Right cardiac atrium (tissue), 5 donors: ENCODE measurements around the gene ZNF787. TPM values are rescaled to one million over a fixed set of nuclear protein-coding genes. Genes with fewer than 3 reads are reported as not detected.
"Not testable (repeated sequence)": the region's sequence is repeated elsewhere in the genome, so short reads cannot be mapped to it uniquely, and the experiment has no call there.

Source experiments
- ATAC-seq, 2 donors: fragments of 200-7000 bp; cut with Tn5 transposase; one replicate each; pipeline versions ENCODE4 v1.8.0 to v1.9.1; 2020; ENCODE audit warnings: moderate library complexity in 2 of 2, mild to moderate bottlenecking in 1 of 2
- DNase-seq, 3 donors: peaks; one replicate each; pipeline ENCODE4 v3.0.0-alpha.2; 2020
- H3K27ac ChIP-seq: one replicate; pipeline ENCODE4 v1.5.1; 2013; ENCODE audit warnings: mild to moderate bottlenecking, low read length, control low read depth, moderate library complexity
- H3K27me3 ChIP-seq: one replicate; pipeline ENCODE4 v1.6.1; 2013; ENCODE audit not compliant: control insufficient read depth, insufficient read depth
- H3K4me1 ChIP-seq: one replicate; pipeline ENCODE4 v1.6.1; 2013; ENCODE audit warnings: low read length; ENCODE audit not compliant: control insufficient read depth, insufficient read depth
- H3K4me3 ChIP-seq: one replicate; pipeline ENCODE4 v1.5.1; 2013; ENCODE audit warnings: low read length, control low read depth
- H3K9me3 ChIP-seq: one replicate; pipeline ENCODE4 v1.6.1; 2013; ENCODE audit warnings: low read length; ENCODE audit not compliant: control insufficient read depth
- WGBS: extraction: QIAGEN DNeasy Blood & Tissue Kit; methylation state at CpG from one replicate; pipeline ENCODE4 v1.1.7; 2013; 5-methylcytosine and 5-hydroxymethylcytosine counted together
- intact Hi-C, 4 donors: fragments of 100-400 bp; cut with DNase I; formaldehyde crosslinking; loops; one replicate each; pipeline versions ENCODE4 v1.11.0 to v1.14.0; 2022 to 2023
- polyA plus RNA-seq: library from polyadenylated mRNA; stranded (reverse); fragments of 200-250 nt; gene quantifications from one replicate; pipeline ENCODE4 v1.2.3, GENCODE V29; 2013
- total RNA-seq, 4 donors: library from RNA; stranded (reverse); fragmentation: NEBNext Ultra II Directional; extraction: Animal tissue kit (Norgen Biotek cat#: 25700); gene quantifications; one replicate each; pipeline ENCODE4 v1.2.1, GENCODE V29; 2021
- donor health status: healthy with polysubstance abuse.
- donor health status: DM: no; HTN: yes; CAD: no.
- donor health status: DM: no; HTN: no; CAD: no.
- donor health status: DM: no; HTN: yes; CAD: no; lungs with severe emphysema.
- donor health status: DM: yes; HTN: yes; CAD: no.

The ZNF787 gene
- total and polyA plus RNA-seq, 5 donors: 22.0 to 29.2 (median 25.4) TPM

DNA sequence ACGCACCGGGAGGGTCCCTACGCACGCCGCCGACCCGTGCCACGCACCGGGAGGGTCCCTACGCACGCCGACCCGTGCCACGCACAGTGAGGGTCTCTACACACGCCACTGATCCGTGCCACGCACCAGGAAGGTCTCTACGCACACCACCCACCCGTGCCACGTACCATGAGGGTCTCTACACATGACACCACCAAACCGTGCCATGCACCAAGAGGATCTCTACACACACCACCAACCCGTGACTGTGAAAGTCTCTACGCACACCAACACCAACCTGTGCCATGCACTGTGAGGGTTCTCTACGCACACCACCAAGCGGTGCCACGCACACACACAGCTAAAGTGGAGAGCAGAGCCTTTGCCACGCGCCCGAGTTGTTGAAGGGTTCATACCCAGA is 16.7 kb downstream of the ZNF787 start:
- no peak for DNase-seq
- H3K4me3 ChIP-seq: no peak overlapping the region
- intact Hi-C loops: loop anchor here in 1 of 4 donors (10.0 kb wide), 1 partner anchor 50 kb away; no protein-coding TSS in a partner anchor
- H3K4me1 ChIP-seq: peaks cover 16% of the 10 kb centered on the region
- no peak for ATAC-seq
- no peak overlapping the region for H3K27ac ChIP-seq
- 96% methylated on average over 29 of the region's 29 CpGs for WGBS
- no peaks in the 10 kb centered on the region for H3K9me3 ChIP-seq
- H3K27me3 ChIP-seq: no peaks in the 10 kb centered on the region

DNA sequence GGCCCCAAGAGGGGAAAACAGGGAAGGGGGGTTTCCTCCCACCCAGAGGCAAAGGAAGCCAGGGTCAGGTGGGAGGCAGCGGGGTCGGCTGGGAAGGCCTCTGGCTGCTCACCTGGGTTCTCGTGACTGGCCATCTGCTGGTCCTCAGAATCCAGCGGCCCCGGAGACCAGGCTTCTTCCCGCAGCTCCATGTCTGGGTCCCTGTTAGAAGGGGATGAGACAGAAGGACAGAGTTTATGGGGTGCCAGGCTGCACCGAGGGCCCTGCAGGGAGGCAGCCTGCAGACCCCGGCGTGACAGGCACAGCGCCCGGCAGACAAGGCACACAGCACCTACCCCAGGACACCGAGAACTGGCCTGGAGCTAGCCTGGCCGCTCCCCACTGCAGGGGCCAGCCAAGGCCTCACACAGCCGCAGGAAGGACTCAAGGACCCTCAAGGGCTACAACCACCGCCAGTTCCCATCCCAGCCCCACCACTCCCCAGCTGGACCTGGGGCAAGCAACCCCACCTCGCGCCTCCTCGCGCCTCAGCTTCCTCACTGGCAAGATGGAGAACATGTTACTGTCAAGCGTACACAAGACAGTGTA is 18.0 kb downstream of the ZNF787 start:
- intact Hi-C loops: loop anchor here in 1 of 4 donors (10.0 kb wide), 1 partner anchor 52 kb away; no protein-coding TSS in a partner anchor
- Histone ChIP-seq H3K4me3 (no peak overlapping the region), H3K27ac (no peak overlapping the region), H3K9me3 (no peaks in the 10 kb centered on the region), H3K4me1 (peaks cover 5% of the 10 kb centered on the region), H3K27me3 (no peaks in the 10 kb centered on the region)
- no peak for ATAC-seq
- 75% methylated on average over 20 of the region's 20 CpGs for WGBS
- DNase-seq: peak in 1 of 3 donors; percentile 18

DNA sequence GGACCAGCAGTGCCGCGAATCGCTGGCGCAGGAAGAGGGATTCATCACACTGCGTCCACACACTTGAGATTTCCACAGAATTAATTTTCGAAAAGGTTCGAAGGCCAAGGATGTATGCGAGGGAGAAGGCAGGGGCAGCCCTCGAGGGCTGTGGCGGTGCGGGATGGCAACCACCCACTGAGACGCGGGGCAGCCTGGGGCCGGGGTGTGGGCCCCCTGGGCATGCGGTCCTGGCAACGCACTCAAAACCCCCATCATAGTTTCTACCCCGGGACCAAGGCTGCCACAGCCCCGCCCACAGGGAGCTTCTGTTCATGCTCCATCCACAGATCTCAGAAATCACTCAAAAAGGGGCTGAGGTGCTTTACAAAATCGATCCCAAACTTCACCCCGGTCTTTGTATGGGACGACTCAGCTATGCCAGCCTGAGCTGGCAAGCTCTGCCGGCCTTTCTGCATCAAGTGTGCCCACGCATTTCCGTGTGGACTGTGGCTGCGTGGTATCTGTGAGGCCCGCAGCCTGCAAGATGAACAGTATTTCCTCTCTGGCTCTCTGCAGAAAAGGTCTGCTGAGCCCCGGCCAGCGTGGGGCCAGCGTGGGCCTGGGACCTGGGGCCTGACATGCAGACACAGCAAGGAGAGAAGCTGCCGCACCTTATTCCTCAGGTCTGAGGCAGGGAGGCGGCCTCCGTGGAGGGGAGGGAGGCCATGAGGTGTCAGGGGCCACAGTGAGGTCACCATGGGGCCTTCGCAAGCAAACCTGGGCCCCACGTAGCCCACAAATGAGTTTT is 19.2 kb downstream of the ZNF787 start:
- 86% methylated on average over 34 of the region's 34 CpGs for WGBS
- Histone ChIP-seq H3K27me3 (no peaks in the 10 kb centered on the region), H3K27ac (no peak overlapping the region), H3K4me3 (no peak overlapping the region), H3K9me3 (no peaks in the 10 kb centered on the region), H3K4me1 (peaks cover 3% of the 10 kb centered on the region)
- DNase-seq: peak in 1 of 3 donors; percentile 37
- ATAC-seq: no peak
- intact Hi-C loops: loop anchor here in 1 of 4 donors (10.0 kb wide), 1 partner anchor 53 kb away; no protein-coding TSS in a partner anchor

DNA sequence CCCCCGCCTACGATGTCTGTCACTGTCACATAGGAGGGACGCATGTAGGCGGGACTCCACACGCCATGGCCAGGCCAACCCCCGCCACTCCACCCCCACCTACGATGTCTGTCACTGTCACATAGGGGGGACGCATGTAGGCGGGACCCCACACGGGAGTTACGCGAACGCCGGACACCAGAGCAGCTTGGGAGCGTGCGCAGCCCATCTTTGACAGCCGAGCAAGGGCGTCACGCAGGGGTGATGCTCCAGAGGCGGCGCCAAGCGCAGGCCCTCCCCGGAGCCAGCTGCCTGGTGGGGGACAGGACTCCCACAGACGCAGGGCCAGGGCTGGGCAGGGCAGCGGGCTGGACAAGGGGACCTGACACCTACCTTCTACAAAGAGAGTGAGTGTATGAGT is 20.0 kb downstream of the ZNF787 start:
- intact Hi-C loops: loop anchor here in 1 of 4 donors (10.0 kb wide), 1 partner anchor 54 kb away; no protein-coding TSS in a partner anchor
- no peak overlapping the region for H3K4me3 ChIP-seq
- H3K9me3 ChIP-seq: no peaks in the 10 kb centered on the region
- H3K27me3 ChIP-seq: no peaks in the 10 kb centered on the region
- WGBS: 87% methylated on average over 25 of the region's 25 CpGs
- H3K27ac ChIP-seq: no peak overlapping the region
- DNase-seq (no peak), ATAC-seq (no peak)
- peaks cover 6% of the 10 kb centered on the region for H3K4me1 ChIP-seq

DNA sequence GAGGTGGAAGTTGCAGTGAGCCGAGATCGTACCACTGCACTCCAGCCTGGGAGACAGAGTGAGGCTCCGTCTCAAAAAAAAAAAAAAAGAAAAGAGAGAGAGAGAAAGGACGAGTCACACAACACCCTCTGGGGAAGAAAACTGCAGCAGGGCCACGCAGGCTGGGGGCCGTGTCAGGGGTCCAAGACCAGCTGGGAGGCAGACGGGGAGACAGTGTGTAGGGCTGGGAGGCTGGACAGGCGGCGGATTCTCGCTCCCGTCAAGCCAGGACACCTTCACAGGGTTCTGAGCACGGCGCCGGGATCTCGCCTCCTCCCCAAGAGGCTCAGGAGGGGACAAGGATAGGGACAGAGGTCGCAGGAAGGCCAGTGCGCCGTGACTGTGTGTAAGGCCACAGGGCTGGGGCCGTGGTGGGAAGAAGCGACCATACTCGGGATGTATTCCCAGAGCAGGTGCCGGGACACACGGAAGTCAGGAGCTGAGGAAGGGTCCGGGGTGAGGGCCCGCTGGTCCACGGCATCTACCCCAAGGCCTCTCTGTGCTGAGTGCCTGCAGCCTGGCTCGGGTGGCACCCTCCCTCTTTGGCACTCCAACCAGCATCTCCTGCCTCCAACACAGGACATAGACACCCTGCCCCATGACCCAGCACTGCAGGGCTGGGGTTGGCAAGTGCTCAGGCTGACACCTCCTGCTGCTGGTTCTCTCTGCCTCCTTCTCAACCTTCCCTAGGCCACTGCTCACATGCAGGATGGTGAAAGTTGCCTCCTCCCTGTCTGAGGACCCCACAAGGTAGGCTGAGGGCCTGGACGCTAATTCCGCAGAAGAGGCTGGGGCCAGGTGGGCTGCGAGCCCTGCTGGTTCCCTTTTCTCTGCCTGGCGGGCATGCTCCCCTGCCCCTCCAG is 21.2 kb downstream of the ZNF787 start:
- intact Hi-C loops: loop anchor here in 1 of 4 donors (10.0 kb wide), 1 partner anchor 55 kb away; no protein-coding TSS in a partner anchor
- Histone ChIP-seq H3K27me3 (no peaks in the 10 kb centered on the region), H3K27ac (no peak overlapping the region), H3K4me1 (peaks cover 4% of the 10 kb centered on the region), H3K4me3 (no peak overlapping the region), H3K9me3 (no peaks in the 10 kb centered on the region)
- DNase-seq (peak in 1 of 3 donors; percentile 56), ATAC-seq (no peak)
- 90% methylated on average over 28 of the region's 31 CpGs for WGBS

DNA sequence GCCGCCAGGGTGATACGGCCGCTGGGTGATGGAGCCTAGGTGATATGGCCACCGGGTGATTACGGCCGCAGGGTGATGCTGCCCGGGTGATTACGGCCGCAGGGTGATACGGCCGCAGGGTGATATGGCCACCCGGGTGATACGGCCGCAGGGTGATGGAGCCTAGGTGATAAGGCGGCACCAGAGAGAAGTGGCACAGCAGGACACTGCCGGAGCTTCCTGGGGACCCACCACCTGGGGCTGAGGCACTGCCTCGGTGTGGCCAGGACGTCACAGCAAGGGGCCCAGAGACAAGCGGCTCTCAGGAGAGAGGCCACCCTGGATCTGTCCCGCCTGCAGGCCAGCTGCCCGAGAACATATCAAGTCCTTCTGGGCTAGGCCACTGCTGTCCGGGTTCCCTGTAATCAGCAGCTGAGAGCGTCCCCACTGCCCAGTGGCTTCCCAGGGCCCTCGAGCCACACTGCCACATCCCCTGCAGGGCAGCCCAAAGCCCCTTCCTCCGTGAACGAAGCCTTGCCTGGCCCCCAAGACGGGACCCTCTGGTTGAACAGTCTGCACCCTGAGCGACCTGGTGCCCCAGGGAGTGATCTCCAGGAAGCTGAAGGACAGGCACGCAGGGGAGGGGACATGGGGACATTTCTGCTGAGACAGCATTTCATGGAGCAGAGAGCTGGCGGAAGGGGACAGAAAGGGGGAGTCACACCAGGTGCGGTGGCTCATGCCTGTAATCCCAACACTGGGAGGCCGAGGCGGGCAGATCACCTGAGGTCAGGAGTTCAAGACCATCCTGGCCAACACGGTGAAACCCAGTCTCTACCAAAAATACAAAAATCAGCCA is 22.1 kb downstream of the ZNF787 start:
- ATAC-seq (peak in 1 of 2 donors; percentile 7), DNase-seq (peak in 2 of 3 donors; percentile 23 to 29)
- H3K4me3 ChIP-seq: no peak overlapping the region
- no peak overlapping the region for H3K27ac ChIP-seq
- peaks cover 4% of the 10 kb centered on the region for H3K4me1 ChIP-seq
- H3K9me3 ChIP-seq: no peaks in the 10 kb centered on the region
- 95% methylated on average over 33 of the region's 34 CpGs for WGBS
- no peaks in the 10 kb centered on the region for H3K27me3 ChIP-seq
- intact Hi-C loops: no loop called here

DNA sequence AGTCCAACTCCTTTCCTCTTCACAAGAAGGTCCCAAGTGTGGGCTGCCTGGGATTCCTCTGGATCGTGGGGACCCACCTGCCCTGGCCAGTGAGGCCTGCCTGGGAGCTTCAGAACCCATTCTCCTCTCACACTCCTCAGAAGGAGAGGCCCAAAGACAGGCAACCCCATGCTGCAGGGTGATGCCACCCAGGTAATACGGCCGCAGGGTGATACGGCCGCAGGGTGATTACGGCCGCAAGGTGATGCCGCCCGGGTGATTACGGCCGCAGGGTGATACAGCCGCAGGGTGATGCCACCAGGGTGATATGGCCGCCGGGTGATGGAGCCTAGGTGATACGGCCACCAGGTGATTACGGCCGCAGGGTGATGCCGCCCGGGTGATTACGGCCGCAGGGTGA is 22.9 kb downstream of the ZNF787 start:
- H3K27me3 ChIP-seq, H3K4me3 ChIP-seq, H3K9me3 ChIP-seq, ATAC-seq, intact Hi-C loops, H3K4me1 ChIP-seq, H3K27ac ChIP-seq: not testable (repeated sequence)
- peak in 1 of 3 donors; percentile 33 for DNase-seq
- 96% methylated on average over 20 of the region's 21 CpGs for WGBS

DNA sequence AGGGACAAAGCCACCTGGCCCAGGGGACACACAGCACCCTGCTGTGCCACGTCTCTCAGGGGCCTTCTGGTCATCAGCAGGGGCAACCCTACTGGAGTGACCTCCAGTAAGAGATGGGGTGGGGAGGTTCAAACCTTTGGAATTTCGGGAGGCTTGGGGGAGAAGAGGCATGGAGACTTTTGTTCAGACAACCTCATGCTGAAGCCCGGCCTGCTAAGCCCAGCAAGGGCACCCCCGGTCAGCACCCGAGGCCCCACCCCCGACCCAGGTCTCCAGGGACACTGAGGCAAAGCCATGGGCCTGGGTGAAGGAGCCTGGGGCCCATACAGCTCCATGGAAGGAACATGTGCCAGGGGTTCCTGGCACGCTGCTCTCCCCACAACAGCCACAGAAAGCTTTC is 23.3 kb downstream of the ZNF787 start:
- WGBS: 82% methylated on average over 7 of the region's 7 CpGs
- no peaks in the 10 kb centered on the region for H3K27me3 ChIP-seq
- no peaks in the 10 kb centered on the region for H3K9me3 ChIP-seq
- no peak overlapping the region for H3K27ac ChIP-seq
- ATAC-seq: no peak
- no peak overlapping the region for H3K4me3 ChIP-seq
- intact Hi-C loops: no loop called here
- DNase-seq: no peak
- H3K4me1 ChIP-seq: peaks cover 4% of the 10 kb centered on the region

DNA sequence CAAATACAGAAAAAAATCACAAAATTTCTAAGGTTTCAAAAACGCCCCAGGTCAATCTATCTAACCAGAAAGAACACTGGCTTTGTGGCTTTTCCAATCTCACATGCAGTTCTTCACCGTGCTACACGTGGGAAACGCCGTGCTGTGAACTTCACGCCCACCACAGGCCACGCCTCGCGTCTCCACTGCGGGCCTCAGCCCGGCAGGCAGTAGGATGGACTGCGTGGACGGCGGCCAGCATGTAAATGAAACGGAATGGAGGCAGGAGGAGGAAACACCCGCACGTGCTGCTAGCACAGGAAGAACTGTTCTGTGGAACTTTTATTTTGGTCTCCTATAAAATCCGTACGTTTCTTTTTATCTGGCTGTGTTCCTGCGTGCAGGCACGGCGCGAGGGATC is 23.8 kb downstream of the ZNF787 start:
- intact Hi-C loops: no loop called here
- H3K4me1 ChIP-seq: peaks cover 4% of the 10 kb centered on the region
- H3K9me3 ChIP-seq: no peaks in the 10 kb centered on the region
- peak in 1 of 2 donors; percentile 37 for ATAC-seq
- H3K27ac ChIP-seq: no peak overlapping the region
- H3K4me3 ChIP-seq: no peak overlapping the region
- H3K27me3 ChIP-seq: no peaks in the 10 kb centered on the region
- peak in 2 of 3 donors; percentile 79 to 83 for DNase-seq
- 63% methylated on average over 23 of the region's 23 CpGs for WGBS

DNA sequence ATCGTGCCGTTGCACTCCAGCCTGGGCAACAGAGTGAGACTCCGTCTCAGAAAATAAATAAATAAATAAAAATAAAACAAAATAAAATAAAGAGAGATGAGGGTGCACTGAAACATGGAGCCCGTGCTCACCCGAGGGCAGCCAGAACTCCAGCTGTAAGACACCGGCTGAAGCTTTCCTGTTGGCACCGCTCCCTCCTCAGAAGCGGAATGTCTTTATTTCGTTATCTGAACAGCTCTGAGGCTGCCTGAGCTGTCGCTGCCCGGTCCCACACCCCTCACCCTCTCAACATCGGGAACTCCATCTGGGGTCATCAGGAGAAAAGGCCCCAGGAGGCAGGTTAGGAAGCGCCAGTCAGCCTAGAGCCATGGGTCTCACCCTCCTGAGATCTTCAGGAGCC is 24.4 kb downstream of the ZNF787 start:
- no peak for DNase-seq
- peak; percentile 41 to 48 for ATAC-seq
- no peaks in the 10 kb centered on the region for H3K27me3 ChIP-seq
- H3K4me1 ChIP-seq: peaks cover 6% of the 10 kb centered on the region
- no peaks in the 10 kb centered on the region for H3K9me3 ChIP-seq
- intact Hi-C loops: no loop called here
- H3K27ac ChIP-seq: no peak overlapping the region
- WGBS: 50% methylated on average over 13 of the region's 13 CpGs
- no peak overlapping the region for H3K4me3 ChIP-seq
